PFSK-1 (cell line): ENCODE data around the gene UBTFL1.

ENCODE experiments used
- FOXP2 ChIP-seq: optimal IDR thresholded peaks from 2 replicates; pipeline ENCODE3; 2011; ENCODE audit warnings: borderline replicate concordance, control low read depth, inconsistent platforms; ENCODE audit not compliant: insufficient read depth; ENCODE audit errors: extremely low read length, extremely low read depth
- POLR2AphosphoS5 ChIP-seq: IDR thresholded peaks from 2 replicates; pipeline ENCODE4 v1.6.1; 2012; ENCODE audit warnings: low read depth, mild to moderate bottlenecking, control low read depth, low read length, moderate library complexity
- SIN3A ChIP-seq: IDR thresholded peaks from 2 replicates; pipeline ENCODE4 v1.6.1; 2012; ENCODE audit warnings: mild to moderate bottlenecking, low read length, moderate library complexity, borderline replicate concordance; ENCODE audit not compliant: insufficient read depth
- TAF1 ChIP-seq: IDR thresholded peaks from 2 replicates; pipeline ENCODE4 v1.6.1; 2012; ENCODE audit warnings: low read length, control low read depth, borderline replicate concordance; ENCODE audit not compliant: insufficient read depth
- TF ChIP-seq, protein P1 (sequence below), 2 experiments: IDR thresholded peaks; 2 replicates each; pipeline versions ENCODE4 v1.6.1 to v1.8.0; 2011 to 2012; ENCODE audit warnings: low read depth in 2 of 2, low read length in 2 of 2, control low read depth in 1 of 2, inconsistent platforms in 1 of 2, mild to moderate bottlenecking in 1 of 2, moderate library complexity in 1 of 2; ENCODE audit not compliant: insufficient read depth in 1 of 2

DNA sequence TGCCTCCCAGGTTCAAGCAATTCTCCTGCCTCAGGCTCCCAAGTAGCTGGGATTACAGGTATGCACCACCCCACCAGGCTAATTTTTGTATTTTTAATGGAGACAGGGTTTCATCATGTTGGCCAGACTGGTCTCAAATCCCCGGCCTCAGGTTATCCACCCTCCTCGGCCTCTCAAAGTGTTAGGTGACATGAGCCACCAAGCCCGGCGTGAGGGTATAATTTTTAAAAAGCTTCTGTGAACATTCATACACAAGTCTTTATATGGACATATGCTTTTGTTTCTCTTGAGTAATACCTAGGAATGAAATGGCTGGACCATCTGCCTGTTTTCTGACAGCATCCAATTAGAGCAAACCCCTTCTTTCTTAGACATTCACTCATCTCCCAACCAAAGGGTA lies 34.4 kb downstream of the UBTFL1 start:
- TF ChIP-seq POLR2AphosphoS5 (no peak), SIN3A (no peak), TAF1 (no peak), FOXP2 (no peak)
- TF ChIP-seq, protein P1, sequence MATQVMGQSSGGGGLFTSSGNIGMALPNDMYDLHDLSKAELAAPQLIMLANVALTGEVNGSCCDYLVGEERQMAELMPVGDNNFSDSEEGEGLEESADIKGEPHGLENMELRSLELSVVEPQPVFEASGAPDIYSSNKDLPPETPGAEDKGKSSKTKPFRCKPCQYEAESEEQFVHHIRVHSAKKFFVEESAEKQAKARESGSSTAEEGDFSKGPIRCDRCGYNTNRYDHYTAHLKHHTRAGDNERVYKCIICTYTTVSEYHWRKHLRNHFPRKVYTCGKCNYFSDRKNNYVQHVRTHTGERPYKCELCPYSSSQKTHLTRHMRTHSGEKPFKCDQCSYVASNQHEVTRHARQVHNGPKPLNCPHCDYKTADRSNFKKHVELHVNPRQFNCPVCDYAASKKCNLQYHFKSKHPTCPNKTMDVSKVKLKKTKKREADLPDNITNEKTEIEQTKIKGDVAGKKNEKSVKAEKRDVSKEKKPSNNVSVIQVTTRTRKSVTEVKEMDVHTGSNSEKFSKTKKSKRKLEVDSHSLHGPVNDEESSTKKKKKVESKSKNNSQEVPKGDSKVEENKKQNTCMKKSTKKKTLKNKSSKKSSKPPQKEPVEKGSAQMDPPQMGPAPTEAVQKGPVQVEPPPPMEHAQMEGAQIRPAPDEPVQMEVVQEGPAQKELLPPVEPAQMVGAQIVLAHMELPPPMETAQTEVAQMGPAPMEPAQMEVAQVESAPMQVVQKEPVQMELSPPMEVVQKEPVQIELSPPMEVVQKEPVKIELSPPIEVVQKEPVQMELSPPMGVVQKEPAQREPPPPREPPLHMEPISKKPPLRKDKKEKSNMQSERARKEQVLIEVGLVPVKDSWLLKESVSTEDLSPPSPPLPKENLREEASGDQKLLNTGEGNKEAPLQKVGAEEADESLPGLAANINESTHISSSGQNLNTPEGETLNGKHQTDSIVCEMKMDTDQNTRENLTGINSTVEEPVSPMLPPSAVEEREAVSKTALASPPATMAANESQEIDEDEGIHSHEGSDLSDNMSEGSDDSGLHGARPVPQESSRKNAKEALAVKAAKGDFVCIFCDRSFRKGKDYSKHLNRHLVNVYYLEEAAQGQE (IDR thresholded peaks at IDR 0.05; ENCODE audit: insufficient read depth in 1 of 2, low read depth in 2 of 2, low read length in 2 of 2) = no peak
